ENCODE measurements around the gene TNFRSF1A. TPM values are rescaled to one million over a fixed set of nuclear protein-coding genes. Genes with fewer than 3 reads are reported as not detected.

The TNFRSF1A gene
- total RNA-seq, 1 experiment from 2014 or later = 44.1 TPM

GRCh38 chr12:6368906-6369525 is 27.1 kb upstream of the TNFRSF1A start:
- peak overlapping the region; percentile 71 for H3K27ac Mint-ChIP-seq
- POLR2A ChIA-PET = no interaction called here
- ATAC-seq = no peak

GRCh38 chr12:6367969-6368892 is 26.4 kb upstream of the TNFRSF1A start:
- POLR2A ChIA-PET = interaction anchor here (0.5 to 1.0 kb wide), 2 partner anchors 39 to 371 kb away, joined by 3 to 6 read pairs; no protein-coding TSS in a partner anchor
- ATAC-seq (no peak), DNase-seq (ENCODE audit: low spot score) (no peak)
- H3K27ac Mint-ChIP-seq = peak overlapping the region; percentile 71
- H3K4me1 Mint-ChIP-seq = peaks cover 65% of the 10 kb centered on the region
- CTCF ChIA-PET = interaction anchor here (1.0 to 1.8 kb wide), 5 partner anchors 12 to 97 kb away, joined by 3 to 10 read pairs (median 7); no protein-coding TSS in a partner anchor
- no peaks in the 10 kb centered on the region for H3K27me3 Mint-ChIP-seq (ENCODE audit: low read depth)
- no peaks in the 10 kb centered on the region for H3K9me3 Mint-ChIP-seq
- H3K36me3 Mint-ChIP-seq = peaks cover 29% of the 10 kb centered on the region
- TF ChIP-seq ZNF425 (CRISPR knock-in tag; conservative IDR thresholded peaks at IDR 0.05) = no peak
- no peak for TF ChIP-seq NFATC4 (CRISPR knock-in tag; IDR thresholded peaks at IDR 0.05)
- no peak for TF ChIP-seq MAX (CRISPR knock-in tag; IDR thresholded peaks at IDR 0.05)
- TF ChIP-seq NR2C2 (CRISPR knock-in tag; IDR thresholded peaks at IDR 0.05) = no peak
- no peak for TF ChIP-seq GRHL2 (CRISPR knock-in tag; IDR thresholded peaks at IDR 0.05; ENCODE audit: insufficient replicate concordance, severe bottlenecking)
- no peak for TF ChIP-seq ZNF423 (CRISPR knock-in tag; IDR thresholded peaks at IDR 0.05)
- TF ChIP-seq ZNF281 (CRISPR knock-in tag; IDR thresholded peaks at IDR 0.05) = no peak
- TF ChIP-seq KAT7 (CRISPR knock-in tag; IDR thresholded peaks at IDR 0.05; ENCODE audit: borderline replicate concordance) = no peak
- TF ChIP-seq GTF2I (CRISPR knock-in tag; conservative IDR thresholded peaks at IDR 0.05) = no peak
- TF ChIP-seq PREB (CRISPR knock-in tag; IDR thresholded peaks at IDR 0.05; ENCODE audit: borderline replicate concordance) = no peak
- no peak for TF ChIP-seq SMAD3 (CRISPR knock-in tag; IDR thresholded peaks at IDR 0.05; ENCODE audit: borderline replicate concordance)
- no peak for TF ChIP-seq SP1 (CRISPR knock-in tag; conservative IDR thresholded peaks at IDR 0.05)
- no peak for TF ChIP-seq HMGXB4 (CRISPR knock-in tag; IDR thresholded peaks at IDR 0.05)
- no peak for TF ChIP-seq ZNF232 (CRISPR knock-in tag; IDR thresholded peaks at IDR 0.05)
- no peak for TF ChIP-seq GABPB1 (CRISPR knock-in tag; IDR thresholded peaks at IDR 0.05)
- TF ChIP-seq JAZF1 (CRISPR knock-in tag; IDR thresholded peaks at IDR 0.05) = no peak
- no peak overlapping the region for H3K4me3 Mint-ChIP-seq

More at GRCh38 chr12:6368906-6369525, 27.1 kb upstream of the TNFRSF1A start:
- H3K27me3 Mint-ChIP-seq (ENCODE audit: low read depth) = no peaks in the 10 kb centered on the region
- no peaks in the 10 kb centered on the region for H3K9me3 Mint-ChIP-seq
- H3K4me3 Mint-ChIP-seq = no peak overlapping the region
- peaks cover 71% of the 10 kb centered on the region for H3K4me1 Mint-ChIP-seq
- no peak for TF ChIP-seq TP53 (CRISPR knock-in tag; IDR thresholded peaks at IDR 0.05)
- no peak for TF ChIP-seq JUN (CRISPR knock-in tag; IDR thresholded peaks at IDR 0.05)
- no peak for TF ChIP-seq FOXP1 (CRISPR knock-in tag; IDR thresholded peaks at IDR 0.05; ENCODE audit: borderline replicate concordance)
- no peak for TF ChIP-seq ZBTB43 (CRISPR knock-in tag; IDR thresholded peaks at IDR 0.05)
- no peak for TF ChIP-seq CREB1 (CRISPR knock-in tag; IDR thresholded peaks at IDR 0.05)
- no peak for TF ChIP-seq ZNF416 (CRISPR knock-in tag; IDR thresholded peaks at IDR 0.05)
- no peak for TF ChIP-seq TEAD4 (CRISPR knock-in tag; IDR thresholded peaks at IDR 0.05)
- no peak for DNase-seq (ENCODE audit: low spot score)
- CTCF ChIA-PET = interaction anchor here (1.4 kb wide), 1 partner anchor 13 kb away, joined by 7 read pairs; no protein-coding TSS in a partner anchor
- peaks cover 29% of the 10 kb centered on the region for H3K36me3 Mint-ChIP-seq
